Astrocyte of the cerebellum (primary cell): ENCODE results near the gene NXPE3.

Experiments used
- DNase-seq: peaks from one replicate; pipeline ENCODE4 v3.0.0-alpha.2; 2011; ENCODE audit warnings: low read depth
- H3K4me3 ChIP-seq: 2 replicates; pipeline ENCODE4 v1.5.1; 2011; ENCODE audit warnings: mild to moderate bottlenecking, low read depth, low read length, moderate library complexity
- CTCF ChIP-seq: IDR thresholded peaks from 2 replicates; pipeline ENCODE4 v1.5.1; 2012; ENCODE audit warnings: low read length, low read depth, moderate library complexity, mild to moderate bottlenecking; ENCODE audit errors: missing control alignments
- in situ Hi-C: cut with HindIII; loops from 2 replicates; pipeline ENCODE4 v1.10.0; 2017; ENCODE audit warnings: low sequenced_read_pairs

Gene NXPE3

GRCh38 chr3:101846709-101847108 is 67.7 kb downstream of the NXPE3 start:
- TF ChIP-seq CTCF = no peak
- DNase-seq = no peak
- no peak overlapping the region for H3K4me3 ChIP-seq
- in situ Hi-C loops = no loop called here

- in situ Hi-C loops = no loop called here
- no peak overlapping the region for H3K4me3 ChIP-seq
- TF ChIP-seq CTCF = no peak
- DNase-seq = no peak
Observed at GRCh38 chr3:101847328-101847727, 68.3 kb downstream of the NXPE3 start.

GRCh38 chr3:101848326-101848725 is 69.3 kb downstream of the NXPE3 start:
- no peak overlapping the region for H3K4me3 ChIP-seq
- in situ Hi-C loops = no loop called here
- no peak for DNase-seq

GRCh38 chr3:101848754-101849713 is 70.0 kb downstream of the NXPE3 start, which contains the start of gene NFKBIZ:
Gene NFKBIZ (plus strand): TSS chr3:101849514. CDS start chr3:101849629, 115 bp downstream.
- peak within 1 kb of the TSS; percentile 96 for H3K4me3 ChIP-seq
- in situ Hi-C loops = no loop called here
- TF ChIP-seq CTCF = no peak
- DNase-seq = peak; percentile 78

More at GRCh38 chr3:101848326-101848725, 69.3 kb downstream of the NXPE3 start:
- TF ChIP-seq CTCF = no peak

GRCh38 chr3:101849714-101850245 is 70.8 kb downstream of the NXPE3 start:
- H3K4me3 ChIP-seq = peak overlapping the region; percentile 96
- in situ Hi-C loops = no loop called here
- DNase-seq = no peak
- TF ChIP-seq CTCF = no peak

- in situ Hi-C loops = no loop called here
- TF ChIP-seq CTCF = no peak
- peak overlapping the region; percentile 96 for H3K4me3 ChIP-seq
- DNase-seq = peak; percentile 78
Observed at GRCh38 chr3:101850246-101851051, 71.4 kb downstream of the NXPE3 start.
